NCI-H69 (cell line): ENCODE results near the gene RNFT2.
"Not testable (repeated sequence)": the region's sequence is repeated elsewhere in the genome, so short reads cannot be mapped to it uniquely, and the experiment has no call there.

ENCODE experiments used
- DNase-seq: peaks from one replicate; lab custom pipeline; 2025; lab: John Stamatoyannopoulos, UW

The RNFT2 gene

GRCh38 chr12:116710370-116711150 lies 27.6 kb upstream of the RNFT2 start:
- peak; percentile 56 for DNase-seq

GRCh38 chr12:116712458-116713303 lies 25.4 kb upstream of the RNFT2 start:
- peak; percentile 81 for DNase-seq

GRCh38 chr12:116713527-116713926 lies 24.6 kb upstream of the RNFT2 start:
- no peak for DNase-seq

- no peak for DNase-seq
These were observed 23.9 kb upstream of the RNFT2 start for GRCh38 chr12:116714175-116714574.

- DNase-seq, result peak; percentile 15
These were observed 20.4 kb upstream of the RNFT2 start for GRCh38 chr12:116717466-116718437.

GRCh38 chr12:116718655-116719454 lies 19.3 kb upstream of the RNFT2 start:
- DNase-seq, result no peak

GRCh38 chr12:116719731-116720528 lies 18.2 kb upstream of the RNFT2 start:
- DNase-seq, result no peak

- no peak for DNase-seq
These were observed 15.9 kb upstream of the RNFT2 start for GRCh38 chr12:116722245-116722644.

GRCh38 chr12:116726694-116727093 lies 11.4 kb upstream of the RNFT2 start:
- DNase-seq, result no peak

GRCh38 chr12:116727261-116727660 lies 10.9 kb upstream of the RNFT2 start:
- no peak for DNase-seq

GRCh38 chr12:116727891-116728290 lies 10.2 kb upstream of the RNFT2 start:
- DNase-seq, result no peak

GRCh38 chr12:116731801-116732200 lies 6.3 kb upstream of the RNFT2 start:
- no peak for DNase-seq

GRCh38 chr12:116734156-116734768 lies 3.9 kb upstream of the RNFT2 start:
- no peak for DNase-seq

GRCh38 chr12:116735084-116735483 lies 3.0 kb upstream of the RNFT2 start:
- no peak for DNase-seq

- peak; percentile 47 for DNase-seq
These were observed 2.0 kb upstream of the RNFT2 start for GRCh38 chr12:116735951-116736599.

GRCh38 chr12:116736962-116737773 lies 947 bp upstream of the RNFT2 start:
- peak; percentile 37 for DNase-seq

GRCh38 chr12:116739381-116739887 lies 1.3 kb downstream of the RNFT2 start:
- no peak for DNase-seq

- DNase-seq, result not testable (repeated sequence)
These were observed 4.7 kb downstream of the RNFT2 start for GRCh38 chr12:116742787-116743186.
